Esophagus (tissue), 2 donors: ENCODE measurements around the gene SUGCT. TPM values are rescaled to one million over a fixed set of nuclear protein-coding genes. Genes with fewer than 3 reads are reported as not detected.

Experiments
- H3K27ac ChIP-seq, 2 donors: one replicate each; pipeline ENCODE4 v1.5.1; 2013; ENCODE audit warnings: low read depth in 2 of 2, mild to moderate bottlenecking in 2 of 2, inconsistent platforms in 1 of 2, low read length in 1 of 2, moderate library complexity in 1 of 2
- H3K27me3 ChIP-seq, 2 donors: one replicate each; pipeline ENCODE4 v1.6.1; 2013; ENCODE audit warnings: low read length in 2 of 2, control low read depth in 1 of 2, mild to moderate bottlenecking in 1 of 2; ENCODE audit not compliant: insufficient read depth in 2 of 2, control insufficient read depth in 1 of 2
- H3K36me3 ChIP-seq, 2 donors: one replicate each; pipeline ENCODE4 v1.6.1; 2013; ENCODE audit warnings: low read length in 1 of 2; ENCODE audit not compliant: control insufficient read depth in 2 of 2, insufficient read depth in 2 of 2
- H3K4me1 ChIP-seq, 2 donors: one replicate each; pipeline ENCODE4 v1.6.1; 2013; ENCODE audit warnings: low read length in 1 of 2; ENCODE audit not compliant: control insufficient read depth in 2 of 2, insufficient read depth in 2 of 2
- H3K4me3 ChIP-seq, 2 donors: one replicate each; pipeline ENCODE4 v1.5.1; 2013; ENCODE audit warnings: low read length in 2 of 2, mild to moderate bottlenecking in 2 of 2, low read depth in 1 of 2, moderate library complexity in 1 of 2
- H3K9me3 ChIP-seq, 2 donors: one replicate each; pipeline ENCODE4 v1.6.1; 2013; ENCODE audit warnings: mild to moderate bottlenecking in 2 of 2, low read depth in 1 of 2, low read length in 1 of 2, moderate library complexity in 1 of 2; ENCODE audit not compliant: control insufficient read depth in 2 of 2, insufficient read depth in 1 of 2
- WGBS, 2 donors: extraction: QIAGEN DNeasy Blood & Tissue Kit; methylation state at CpG; one replicate each; pipeline ENCODE4 v1.1.7; 2013; 5-methylcytosine and 5-hydroxymethylcytosine counted together
- polyA plus RNA-seq, 2 donors: library from polyadenylated mRNA; stranded (reverse); fragments of 200-250 nt; gene quantifications; one replicate each; pipeline ENCODE4 v1.2.3, GENCODE V29; 2013
- donor health status: healthy with polysubstance abuse.
- donor health status: Bipolar disorder and iron deficiency.

Gene SUGCT
- polyA plus RNA-seq, 2 donors: 1.7 to 2.3 TPM

DNA sequence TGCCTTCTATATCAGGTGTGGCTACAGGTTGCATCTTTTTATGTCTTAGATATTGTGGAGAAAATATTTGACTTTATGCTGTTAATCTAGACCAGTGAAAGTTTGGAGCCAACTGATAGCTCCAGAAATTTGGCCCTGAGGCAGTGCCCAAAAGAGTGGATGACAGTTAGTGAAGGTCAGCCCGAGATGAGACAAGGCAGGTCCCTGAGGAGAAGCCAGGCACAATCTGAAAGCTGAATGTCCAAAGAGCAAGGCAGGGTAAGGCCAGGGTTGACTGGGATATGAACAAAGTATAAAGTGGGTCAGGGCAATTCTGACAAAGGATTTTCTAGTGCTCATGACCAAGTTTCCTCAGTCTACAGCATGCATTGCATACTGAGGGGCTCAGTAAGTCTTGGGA lies 661.9 kb downstream of the SUGCT start:
- Histone ChIP-seq H3K4me1 (no peaks in the 10 kb centered on the region), H3K4me3 (no peak overlapping the region), H3K36me3 (peaks cover 0 to 3% of the 10 kb centered on the region in 2 donors), H3K27me3 (no peaks in the 10 kb centered on the region), H3K9me3 (no peaks in the 10 kb centered on the region), H3K27ac (no peak overlapping the region)
- WGBS, 2 donors: 58 to 76% methylated on average over 1 of the region's 1 CpG

DNA sequence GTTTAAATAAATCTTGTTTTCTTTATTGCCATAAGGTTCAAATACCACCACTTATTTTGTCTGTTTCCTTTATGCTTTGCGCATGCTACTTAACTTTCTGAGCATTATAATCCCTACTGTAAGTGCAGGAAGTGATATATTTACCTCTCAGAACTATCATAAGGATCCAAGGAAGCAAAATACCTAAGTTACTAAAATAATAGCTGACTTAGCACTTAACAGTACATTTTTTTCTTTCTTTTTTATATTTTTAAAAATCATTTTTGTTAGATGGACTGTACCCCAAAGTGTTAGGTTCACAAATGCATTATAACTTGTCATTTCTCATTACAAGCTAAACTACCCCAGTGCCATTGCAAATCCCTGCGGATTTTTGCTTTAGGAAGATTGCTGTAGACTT lies 663.8 kb downstream of the SUGCT start:
- no peaks in the 10 kb centered on the region for H3K27me3 ChIP-seq
- H3K4me1 ChIP-seq: no peaks in the 10 kb centered on the region
- no peak overlapping the region for H3K27ac ChIP-seq
- no peaks in the 10 kb centered on the region for H3K9me3 ChIP-seq
- H3K36me3 ChIP-seq: peaks cover 0 to 3% of the 10 kb centered on the region in 2 donors
- WGBS, 2 donors: 92 to 96% methylated on average over 2 of the region's 2 CpGs
- no peak overlapping the region for H3K4me3 ChIP-seq

DNA sequence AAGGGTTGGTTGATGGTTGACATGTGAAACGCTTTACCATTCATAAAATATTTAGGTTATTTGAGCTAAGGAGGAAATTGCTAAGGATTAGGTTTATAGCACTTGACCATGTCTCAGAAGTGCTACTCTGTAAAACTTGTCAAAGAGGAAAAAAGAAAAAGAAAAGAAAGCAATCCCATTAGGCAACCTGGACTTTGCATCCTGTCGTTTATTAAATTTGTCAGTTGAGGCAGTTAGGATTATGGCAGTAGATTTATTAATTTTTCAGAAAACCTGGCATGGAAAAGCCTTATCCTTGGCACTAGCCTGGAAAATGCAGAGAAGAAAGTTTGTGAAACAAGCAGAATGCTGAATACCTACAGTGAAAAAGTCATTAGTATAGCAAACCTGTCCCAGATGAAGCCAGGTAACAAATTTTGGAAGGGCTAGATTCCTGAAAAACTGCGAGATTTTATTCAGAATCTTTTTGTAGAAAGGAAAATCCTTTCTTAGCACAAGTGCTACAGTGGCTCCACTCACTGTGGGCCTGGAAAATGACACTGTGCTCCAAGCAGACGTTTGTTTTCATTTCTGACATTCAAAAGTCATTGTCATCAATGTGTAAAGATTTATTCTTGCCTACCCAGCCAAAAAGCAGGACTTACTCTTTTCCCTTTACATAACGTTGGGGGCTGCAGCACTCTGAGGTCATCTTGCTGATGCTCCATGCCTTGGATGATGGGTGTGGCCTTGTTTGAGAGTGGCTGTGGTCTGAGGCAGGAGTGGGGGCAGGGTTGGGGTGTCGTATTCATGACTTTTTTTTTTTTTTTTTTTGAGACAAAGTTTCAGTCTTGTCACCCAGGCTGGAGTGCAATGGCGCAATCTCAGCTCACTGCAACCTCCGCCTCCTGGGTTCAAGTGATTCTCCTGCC lies 664.9 kb downstream of the SUGCT start:
- Histone ChIP-seq H3K4me1 (no peaks in the 10 kb centered on the region), H3K4me3 (no peak overlapping the region), H3K27ac (no peak overlapping the region), H3K9me3 (no peaks in the 10 kb centered on the region), H3K27me3 (no peaks in the 10 kb centered on the region), H3K36me3 (peaks cover 0 to 3% of the 10 kb centered on the region in 2 donors)
- 59 to 65% methylated on average over 8 of the region's 8 CpGs for WGBS, 2 donors

DNA sequence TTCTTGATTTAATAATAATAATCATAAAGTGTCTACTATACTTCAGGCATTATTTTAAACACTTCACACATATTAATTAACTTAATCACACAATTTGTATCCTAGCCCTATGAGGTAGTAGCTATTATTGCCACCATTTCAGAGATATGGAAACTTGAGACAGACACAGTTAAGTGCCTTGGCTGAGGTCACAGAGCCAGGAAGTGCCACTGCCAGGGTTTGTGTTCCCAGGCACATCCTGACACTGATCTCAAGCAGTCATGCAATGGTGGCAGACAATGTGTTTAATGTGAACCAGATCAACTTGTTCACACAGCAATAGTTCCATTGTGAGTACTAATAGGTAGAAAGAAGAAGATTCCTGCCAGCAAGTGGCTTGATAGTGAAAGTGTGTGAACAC lies 666.0 kb downstream of the SUGCT start:
- Histone ChIP-seq H3K27me3 (no peaks in the 10 kb centered on the region), H3K4me3 (no peak overlapping the region), H3K27ac (no peak overlapping the region), H3K4me1 (no peaks in the 10 kb centered on the region), H3K9me3 (no peaks in the 10 kb centered on the region), H3K36me3 (peaks cover 0 to 3% of the 10 kb centered on the region in 2 donors)

DNA sequence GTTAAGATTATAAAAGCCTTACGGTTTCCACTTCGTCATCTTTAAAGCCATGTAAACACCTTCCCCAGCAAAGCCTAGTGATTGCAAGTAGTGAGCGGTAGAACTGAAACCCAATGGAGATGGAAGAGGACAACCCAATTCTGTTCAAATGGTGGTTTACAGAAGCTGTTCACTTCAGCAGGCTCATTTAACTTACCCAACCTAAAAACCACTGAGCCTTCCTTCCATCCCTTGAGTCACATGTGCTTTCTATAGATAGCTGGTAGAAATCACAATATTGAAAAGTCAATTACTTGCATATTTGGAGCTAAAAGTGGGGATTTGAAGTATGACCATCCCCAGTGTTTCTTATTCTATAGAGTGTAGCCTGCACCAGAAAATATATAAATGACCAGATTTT lies 667.7 kb downstream of the SUGCT start:
- 94% methylated on average over 3 of the region's 3 CpGs for WGBS, 2 donors
- H3K36me3 ChIP-seq: peaks cover 0 to 3% of the 10 kb centered on the region in 2 donors
- no peaks in the 10 kb centered on the region for H3K4me1 ChIP-seq
- H3K27me3 ChIP-seq: no peaks in the 10 kb centered on the region
- no peak overlapping the region for H3K4me3 ChIP-seq
- H3K27ac ChIP-seq: no peak overlapping the region
- no peaks in the 10 kb centered on the region for H3K9me3 ChIP-seq

DNA sequence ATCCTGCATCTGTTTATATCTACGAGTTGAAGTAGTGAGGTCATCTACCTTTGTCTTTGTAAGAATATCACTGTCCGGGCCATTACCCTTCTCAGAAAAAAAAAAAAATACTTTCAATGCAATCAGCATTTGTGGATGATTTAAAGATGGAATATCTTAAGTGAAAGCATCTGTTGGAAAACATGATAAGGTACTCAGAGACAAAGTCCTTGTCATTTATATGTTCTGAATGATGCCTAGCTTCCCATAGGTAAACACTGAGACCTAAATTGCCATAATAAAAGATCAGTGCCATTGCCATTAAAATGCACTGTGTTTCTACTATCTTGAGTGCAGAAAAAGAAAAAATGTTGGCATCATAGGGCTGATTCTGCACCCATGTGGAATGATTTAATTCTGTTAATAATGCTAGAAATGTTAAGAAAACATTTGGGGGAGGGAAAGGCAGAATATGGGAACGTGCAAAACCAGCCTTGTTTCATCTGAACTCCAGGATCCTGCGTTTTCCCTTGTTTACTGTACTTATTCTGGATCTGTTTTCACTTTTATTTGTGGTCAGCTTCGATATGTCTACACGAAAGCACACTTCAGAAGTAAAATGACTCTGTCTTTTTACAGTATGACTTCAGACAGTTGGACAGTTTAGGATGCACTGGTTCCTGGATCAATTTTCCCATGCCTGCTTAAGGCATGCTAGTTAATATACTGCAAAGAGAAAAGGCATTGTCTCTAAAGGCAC lies 669.8 kb downstream of the SUGCT start:
- WGBS, 2 donors: 72% methylated on average over 6 of the region's 6 CpGs
- H3K4me1 ChIP-seq: no peaks in the 10 kb centered on the region

DNA sequence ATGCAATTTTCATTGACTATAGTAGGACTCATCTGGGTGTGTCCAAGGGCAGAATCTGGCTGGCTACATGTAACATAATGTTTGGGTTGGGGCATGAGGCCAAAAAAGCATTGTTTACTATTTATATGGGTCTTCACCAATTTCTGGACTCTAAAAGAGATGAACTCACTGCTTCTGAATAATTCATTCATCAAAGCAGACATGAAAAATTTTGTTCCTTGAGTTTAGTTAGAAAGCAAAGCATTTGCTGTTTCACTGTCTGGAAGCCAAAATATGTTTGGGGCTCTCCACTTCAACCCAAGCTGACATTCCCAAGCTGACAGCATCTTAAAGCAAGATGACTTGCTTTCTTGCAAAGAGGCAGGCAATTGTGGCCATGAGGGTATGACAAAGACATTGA lies 670.6 kb downstream of the SUGCT start:
- Histone ChIP-seq H3K4me1 (no peaks in the 10 kb centered on the region), H3K9me3 (no peaks in the 10 kb centered on the region), H3K36me3 (no peaks in the 10 kb centered on the region), H3K27me3 (no peaks in the 10 kb centered on the region), H3K4me3 (no peak overlapping the region), H3K27ac (no peak overlapping the region)

More for the DNA sequence above, 669.8 kb downstream of the SUGCT start:
- no peaks in the 10 kb centered on the region for H3K27me3 ChIP-seq
- no peaks in the 10 kb centered on the region for H3K36me3 ChIP-seq
- H3K4me3 ChIP-seq: no peak overlapping the region
- no peaks in the 10 kb centered on the region for H3K9me3 ChIP-seq
- no peak overlapping the region for H3K27ac ChIP-seq

DNA sequence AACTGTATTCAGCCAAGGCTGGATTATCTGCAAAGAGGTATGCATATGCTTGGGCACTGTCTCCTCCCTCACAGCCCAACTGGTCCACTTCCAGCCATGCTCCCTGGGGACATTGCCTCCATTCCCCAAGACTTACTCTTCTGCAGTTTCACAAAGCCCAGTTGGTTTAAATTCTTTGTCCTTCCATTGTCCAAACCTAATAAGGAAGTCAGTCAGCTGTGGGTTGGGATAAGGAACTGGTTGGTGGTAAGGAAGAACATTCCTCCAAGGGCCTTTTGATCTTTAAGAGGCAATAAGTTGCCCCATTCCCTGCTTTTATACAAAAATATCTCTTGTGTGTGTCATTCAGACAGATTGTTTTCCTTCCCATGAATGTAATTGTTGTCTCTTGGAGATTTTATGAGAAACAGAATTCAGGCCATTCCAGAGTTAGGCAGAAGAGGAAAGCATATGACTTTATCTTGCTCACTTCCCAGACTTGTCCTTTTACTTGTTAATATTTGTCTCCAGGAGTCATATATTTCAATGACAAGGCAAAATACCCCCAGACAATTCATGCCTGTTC lies 673.7 kb downstream of the SUGCT start:
- no peaks in the 10 kb centered on the region for H3K9me3 ChIP-seq
- H3K27ac ChIP-seq: no peak overlapping the region
- no peaks in the 10 kb centered on the region for H3K4me1 ChIP-seq
- no peak overlapping the region for H3K4me3 ChIP-seq
- H3K27me3 ChIP-seq: no peaks in the 10 kb centered on the region
- no peaks in the 10 kb centered on the region for H3K36me3 ChIP-seq

DNA sequence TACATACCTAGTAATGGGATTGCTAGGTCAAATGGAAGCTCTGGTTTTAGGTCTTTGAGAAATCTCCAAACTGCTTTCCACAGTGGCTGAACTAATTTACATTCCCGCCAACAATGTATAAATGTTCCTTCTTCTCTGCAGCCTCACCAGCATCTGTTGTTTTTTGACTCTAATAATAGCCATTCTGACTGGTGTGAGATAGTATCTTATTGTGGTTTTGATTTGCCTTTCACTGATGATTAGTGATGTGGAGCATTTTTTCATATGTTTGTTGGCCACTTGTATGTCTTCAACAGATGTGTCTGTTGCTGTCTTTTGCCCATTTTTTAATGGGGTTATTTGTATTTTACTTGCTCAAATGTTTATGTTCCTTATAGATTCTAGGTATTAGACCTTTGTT lies 675.5 kb downstream of the SUGCT start:
- 92 to 96% methylated on average over 1 of the region's 1 CpG for WGBS, 2 donors
- peaks cover under 1 to 2% of the 10 kb centered on the region in 2 donors for H3K9me3 ChIP-seq

More for the DNA sequence above, 675.5 kb downstream of the SUGCT start:
- H3K4me3 ChIP-seq: no peak overlapping the region
- no peaks in the 10 kb centered on the region for H3K27me3 ChIP-seq
- no peaks in the 10 kb centered on the region for H3K4me1 ChIP-seq
- no peak overlapping the region for H3K27ac ChIP-seq
- H3K36me3 ChIP-seq: no peaks in the 10 kb centered on the region
